Germinal center (tissue), 1 donor: ENCODE results near the gene CA11.
"Not testable (repeated sequence)": the region's sequence is repeated elsewhere in the genome, so short reads cannot be mapped to it uniquely, and the experiment has no call there.

Experiments
- DNase-seq: peaks from one replicate; pipeline ENCODE4 v3.0.0; 2012; ENCODE audit warnings: mixed read lengths, low spot score

Gene CA11

DNA sequence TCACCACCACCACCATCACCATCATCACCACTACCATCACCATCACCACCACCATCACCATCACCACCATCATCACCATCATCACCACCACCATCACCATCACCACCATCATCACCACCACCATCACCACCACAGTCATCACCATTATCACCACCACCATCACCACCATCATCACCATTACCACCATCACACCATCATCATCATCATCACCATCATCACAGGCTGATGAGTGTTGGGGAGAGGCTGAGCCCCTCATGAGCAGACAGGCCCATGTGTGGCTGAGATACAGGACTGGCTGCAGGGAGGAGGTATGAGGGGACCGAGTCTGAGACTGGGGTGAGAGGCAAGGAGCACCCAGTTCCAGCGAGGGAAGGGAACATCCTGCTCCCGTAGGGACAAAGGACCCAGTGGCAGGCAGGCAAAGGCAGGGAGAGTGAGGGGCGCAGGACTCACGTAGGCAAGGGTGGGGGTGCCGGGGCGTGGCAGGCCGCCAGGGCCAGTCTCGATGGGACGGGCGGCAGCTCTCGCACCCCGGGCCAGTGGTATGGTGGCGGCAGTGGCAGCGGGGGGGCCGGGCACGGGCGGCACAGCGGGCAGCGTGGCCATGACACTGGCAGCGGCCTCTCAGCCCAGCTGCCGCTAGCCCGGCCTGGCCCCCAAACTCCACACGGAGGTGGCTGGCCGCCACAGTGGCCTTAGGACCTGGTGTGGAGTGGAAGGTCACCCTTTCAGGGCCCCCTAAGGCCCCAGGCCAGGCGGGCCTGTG is 24.1 kb upstream of the CA11 start:
- no peak for DNase-seq

GRCh38 chr19:48668761-48669160 is 22.8 kb upstream of the CA11 start:
- DNase-seq = no peak

DNA sequence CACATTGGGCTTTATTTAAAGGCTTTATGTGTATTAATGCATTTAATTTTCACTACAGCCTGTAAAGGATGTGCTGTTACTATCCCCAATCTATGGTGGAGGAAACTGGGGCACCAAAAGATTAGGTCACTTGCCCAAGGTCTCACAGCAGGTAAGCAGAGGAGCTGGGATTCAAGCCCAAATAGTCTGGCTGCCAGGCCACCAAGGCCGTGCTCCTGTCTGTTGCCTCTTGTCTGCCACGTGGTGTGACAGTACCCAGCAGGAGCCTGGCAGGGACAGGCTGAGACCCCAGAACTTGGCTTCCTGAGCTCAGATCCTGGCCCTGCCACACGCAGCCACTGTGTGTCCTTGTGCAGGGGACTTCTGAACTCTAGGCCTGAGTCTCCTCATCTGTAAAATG is 22.3 kb upstream of the CA11 start:
- DNase-seq = no peak

GRCh38 chr19:48665786-48666185 is 19.8 kb upstream of the CA11 start:
- DNase-seq = no peak

DNA sequence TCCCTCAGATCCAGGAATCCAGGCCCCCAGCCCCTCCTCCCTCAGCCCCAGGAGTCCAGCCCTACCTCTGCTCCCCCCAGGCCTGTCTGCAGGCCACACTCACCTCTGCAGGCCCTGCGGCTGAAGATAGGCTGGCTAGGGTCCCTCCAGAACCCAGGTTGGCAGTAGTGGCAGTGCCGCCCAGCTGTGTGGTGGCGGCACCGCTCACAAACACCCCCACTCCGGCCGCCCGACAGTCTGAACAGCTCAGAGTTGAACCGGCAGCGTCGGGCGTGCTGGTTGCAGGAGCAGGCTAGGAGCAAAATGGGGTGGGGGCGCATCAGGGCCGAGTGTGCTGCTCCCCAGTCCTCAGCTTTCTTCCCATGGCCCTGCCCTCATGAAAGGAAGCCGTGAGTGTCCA is 18.5 kb upstream of the CA11 start:
- no peak for DNase-seq

DNA sequence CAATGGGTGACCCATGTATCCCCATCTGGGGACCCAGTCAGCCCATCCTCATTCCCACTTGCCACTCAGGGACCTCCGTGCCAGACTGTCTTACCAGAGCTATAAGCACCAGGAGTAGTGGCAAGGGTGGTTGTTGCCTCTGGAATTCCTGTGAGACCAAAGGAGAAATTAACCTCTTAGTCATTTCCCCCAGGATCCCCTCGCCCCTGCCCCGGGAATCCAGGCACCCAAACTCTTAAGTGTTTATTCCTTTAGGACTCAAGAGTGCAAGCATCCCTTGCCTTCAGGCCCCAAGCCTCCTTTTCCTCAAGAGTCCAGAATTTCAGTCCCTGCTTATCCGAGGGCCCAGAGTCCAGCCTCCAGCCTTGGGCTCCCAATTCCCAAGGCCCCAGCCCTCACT is 17.7 kb upstream of the CA11 start:
- DNase-seq = no peak

- no peak for DNase-seq
Observed at GRCh38 chr19:48661711-48662090, 15.7 kb upstream of the CA11 start.

GRCh38 chr19:48660852-48661710 is 15.1 kb upstream of the CA11 start:
- peak; percentile 96 for DNase-seq

DNA sequence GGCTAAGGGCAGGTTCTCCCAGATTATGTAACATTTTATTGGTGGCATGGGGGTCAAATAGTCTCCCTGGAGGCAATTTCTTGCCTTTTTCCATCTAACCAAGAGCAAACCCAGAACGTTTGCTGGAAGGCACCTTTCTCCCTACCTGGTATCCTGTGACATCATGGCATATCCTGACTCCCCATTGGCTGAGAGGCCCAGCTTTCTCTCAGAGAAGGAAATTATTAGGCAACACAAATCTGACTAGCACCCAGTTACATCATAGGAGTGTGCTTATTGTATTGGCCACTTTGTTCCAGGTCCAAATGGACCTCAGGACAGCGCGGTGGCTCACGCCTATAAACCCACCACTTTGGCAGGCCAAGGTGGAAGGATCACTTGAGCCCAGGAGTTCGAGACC is 13.8 kb upstream of the CA11 start:
- DNase-seq = peak; percentile 82

DNA sequence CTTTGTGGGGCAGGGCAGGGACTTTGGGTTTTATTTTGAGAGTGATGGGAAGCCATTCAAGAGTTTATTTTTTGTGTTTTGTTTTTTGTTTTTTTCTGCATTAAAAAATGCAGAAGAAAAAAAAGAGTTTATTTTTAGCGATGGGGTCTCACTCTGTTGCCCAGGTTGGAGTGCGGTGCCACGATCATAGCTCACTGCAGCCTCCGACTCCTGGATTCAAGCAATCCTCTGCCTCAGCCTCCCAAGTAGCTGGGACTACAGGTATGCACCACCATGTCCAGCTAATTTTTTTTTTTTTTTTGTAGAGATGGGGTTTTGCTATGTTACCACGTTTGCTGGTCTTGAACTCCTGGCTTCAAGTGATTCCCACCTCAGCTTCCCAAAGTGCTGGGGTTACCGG is 12.5 kb upstream of the CA11 start:
- DNase-seq = no peak

DNA sequence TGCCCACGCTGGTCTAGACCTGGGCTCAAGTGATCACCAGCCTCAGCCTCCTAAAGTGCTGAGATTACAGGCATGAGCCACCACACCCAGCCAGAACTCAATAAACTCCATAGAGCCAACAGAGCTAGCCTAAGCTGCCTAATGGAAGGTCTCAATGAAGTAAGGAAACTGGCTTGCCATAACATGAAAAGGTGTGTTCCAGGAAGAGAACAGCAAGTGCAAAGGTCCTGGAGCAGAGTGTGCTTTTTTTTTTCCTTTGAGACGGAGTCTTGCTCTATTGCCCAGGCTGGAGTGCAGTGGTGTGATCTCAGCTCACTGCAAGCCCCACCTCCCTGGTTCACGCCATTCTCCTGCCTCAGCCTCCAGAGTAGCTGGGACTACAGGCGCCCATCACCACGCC is 11.8 kb upstream of the CA11 start:
- DNase-seq = not testable (repeated sequence)

GRCh38 chr19:48656840-48657474 is 11.0 kb upstream of the CA11 start:
- DNase-seq = no peak

DNA sequence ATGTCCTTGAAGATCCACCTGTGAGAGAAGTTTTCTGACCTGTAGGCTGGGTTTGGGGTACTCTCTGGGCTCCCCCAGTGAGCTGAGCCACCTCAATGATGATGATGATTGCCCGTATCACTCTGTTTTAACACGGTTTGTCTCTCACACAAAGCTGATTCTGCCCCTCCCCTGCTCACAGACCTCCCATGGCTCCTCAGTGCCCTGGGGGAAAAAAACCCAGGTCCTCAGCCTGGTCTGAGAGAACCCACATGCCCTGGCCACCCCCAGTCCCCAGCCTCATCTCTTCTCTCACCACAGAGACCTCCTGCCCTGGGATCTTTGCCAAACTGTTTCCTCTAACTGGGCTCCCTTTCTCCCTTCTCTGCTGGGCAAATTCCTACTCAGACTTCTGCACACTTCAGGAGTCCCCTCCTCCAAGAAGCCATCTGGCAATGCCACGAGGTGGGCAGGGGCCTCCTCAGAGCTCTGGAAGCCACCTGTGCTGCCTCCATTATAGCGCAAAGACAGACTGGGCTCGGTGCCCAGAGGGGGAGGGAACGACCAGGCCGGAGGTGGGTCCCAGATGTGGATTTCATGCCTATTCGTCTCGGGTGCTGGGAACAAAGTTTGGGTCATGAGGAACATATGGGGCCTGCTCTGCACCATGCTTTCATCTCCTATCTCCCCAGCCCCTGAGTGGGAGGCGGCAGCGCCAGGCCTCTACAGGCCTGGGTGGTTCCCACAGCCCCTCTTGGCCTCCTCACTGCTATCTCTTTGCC is 8.5 kb upstream of the CA11 start:
- no peak for DNase-seq

- DNase-seq = no peak
Observed at GRCh38 chr19:48651683-48652048, 5.7 kb upstream of the CA11 start.

- DNase-seq = no peak
Observed at GRCh38 chr19:48650974-48651682, 5.1 kb upstream of the CA11 start.

- DNase-seq = no peak
Observed at GRCh38 chr19:48648134-48648533, 2.1 kb upstream of the CA11 start.

- no peak for DNase-seq
Observed at GRCh38 chr19:48646722-48647216, 782 bp upstream of the CA11 start.

DNA sequence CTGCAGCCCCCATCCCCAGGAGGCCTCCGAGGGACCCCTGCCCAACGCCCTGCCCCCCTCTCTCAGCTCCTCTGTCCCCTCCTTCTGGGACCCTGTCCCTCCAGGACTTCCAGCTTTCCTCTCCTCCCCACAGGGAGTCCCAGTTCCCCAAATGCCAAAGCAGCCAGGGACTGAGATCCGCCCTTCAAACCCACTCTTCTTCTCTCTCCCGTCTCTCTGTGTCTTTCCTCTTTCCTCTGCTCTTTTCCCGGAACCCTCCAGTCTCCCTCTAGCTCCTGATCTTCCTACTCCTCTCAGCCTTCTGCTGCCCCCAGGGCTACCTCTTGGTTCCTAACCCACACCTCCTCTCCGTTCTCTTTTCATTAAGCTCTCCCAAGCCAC is 377 bp downstream of the CA11 start:
- DNase-seq = no peak

- peak; percentile 72 for DNase-seq
Observed at GRCh38 chr19:48644839-48645619, 958 bp downstream of the CA11 start.

DNA sequence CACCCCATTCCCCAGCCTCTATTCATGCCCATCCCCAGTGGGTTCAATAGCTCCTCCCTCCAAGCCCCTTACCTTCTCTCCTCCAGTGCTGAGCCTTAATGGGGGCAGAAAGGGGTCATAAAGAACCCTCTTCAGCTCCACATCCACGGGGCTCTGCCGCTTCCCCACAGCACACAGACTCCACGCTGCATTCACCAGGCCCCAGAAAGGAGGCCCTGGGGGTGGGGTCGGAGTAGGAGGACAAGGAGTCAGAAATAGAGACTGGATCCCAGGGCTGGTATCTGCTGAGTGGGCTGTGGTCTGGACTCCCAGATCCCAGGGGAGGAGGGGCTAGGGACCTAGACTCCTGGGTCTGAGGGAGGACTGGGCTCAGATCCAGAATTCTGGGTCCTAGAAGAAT is 1.6 kb downstream of the CA11 start:
- no peak for DNase-seq

DNA sequence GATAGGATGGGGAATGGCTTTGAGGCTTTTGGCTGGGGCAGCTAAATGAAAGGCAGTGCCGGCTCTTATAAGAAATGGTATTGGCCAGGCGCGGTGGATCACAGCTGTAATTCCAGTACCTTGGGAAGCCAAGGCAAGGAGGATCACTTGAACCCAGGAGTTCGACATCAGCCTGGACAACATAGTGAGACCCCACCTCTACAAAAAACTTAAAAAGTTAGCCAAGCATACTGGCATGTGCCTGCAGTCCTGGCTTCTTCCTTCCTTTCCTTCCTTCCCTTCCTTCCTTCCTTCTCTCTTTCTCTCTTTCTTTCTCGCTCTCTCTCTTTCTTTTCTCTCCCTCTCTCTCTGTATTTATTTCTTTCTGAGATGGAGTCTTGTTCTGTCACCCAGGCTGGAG is 3.1 kb downstream of the CA11 start:
- DNase-seq = no peak
